AG09309 (cell line): ENCODE measurements around the gene NFKB2.
A peak's percentile ranks its signal among the peaks of the same experiment; 100 is the strongest.

Source experiments
- DNase-seq: peaks from one replicate; pipeline ENCODE4 v3.0.0-alpha.2; 2010; ENCODE audit warnings: low read depth
- H3K4me3 ChIP-seq: 2 replicates; pipeline ENCODE4 v1.5.1; 2011; ENCODE audit warnings: mild to moderate bottlenecking, low read depth, low read length, moderate library complexity; ENCODE audit not compliant: control insufficient read depth
- TF ChIP-seq, protein P1 (sequence below): IDR thresholded peaks from 2 replicates; pipeline ENCODE4 v1.5.1; 2011; ENCODE audit warnings: mild to moderate bottlenecking, low read depth, low read length, inconsistent platforms; ENCODE audit not compliant: insufficient read depth, control insufficient read depth; ENCODE audit errors: missing control alignments

Gene NFKB2

DNA sequence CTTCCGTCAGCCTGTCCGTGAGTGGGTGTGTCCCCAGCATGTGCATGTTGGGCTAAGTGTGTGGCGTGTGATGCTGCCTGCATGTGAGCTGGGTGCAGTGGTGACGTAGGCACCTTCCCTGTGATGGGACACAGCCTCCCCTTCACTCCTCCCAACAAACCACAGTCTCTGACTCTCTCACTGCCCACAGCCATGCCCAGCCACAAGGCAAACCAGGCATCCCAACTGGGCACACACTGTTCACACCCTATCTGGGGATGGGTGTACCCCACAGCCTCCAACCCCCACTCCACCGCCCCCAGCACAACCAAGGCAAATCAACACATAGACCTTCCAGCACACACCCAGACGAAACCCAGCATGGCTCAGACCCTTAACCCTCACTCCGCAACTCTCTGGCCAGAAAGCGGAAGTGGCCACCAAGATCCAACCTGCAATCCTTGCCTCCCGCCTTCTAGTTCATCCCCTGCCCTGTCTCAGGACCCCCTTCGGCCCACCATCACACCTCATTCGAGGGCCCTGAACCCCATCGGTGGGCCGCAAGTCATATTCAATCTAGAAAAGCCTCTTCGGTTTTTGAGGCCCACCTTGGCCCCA, 12.7 kb downstream of the NFKB2 start:
- TF ChIP-seq, protein P1, sequence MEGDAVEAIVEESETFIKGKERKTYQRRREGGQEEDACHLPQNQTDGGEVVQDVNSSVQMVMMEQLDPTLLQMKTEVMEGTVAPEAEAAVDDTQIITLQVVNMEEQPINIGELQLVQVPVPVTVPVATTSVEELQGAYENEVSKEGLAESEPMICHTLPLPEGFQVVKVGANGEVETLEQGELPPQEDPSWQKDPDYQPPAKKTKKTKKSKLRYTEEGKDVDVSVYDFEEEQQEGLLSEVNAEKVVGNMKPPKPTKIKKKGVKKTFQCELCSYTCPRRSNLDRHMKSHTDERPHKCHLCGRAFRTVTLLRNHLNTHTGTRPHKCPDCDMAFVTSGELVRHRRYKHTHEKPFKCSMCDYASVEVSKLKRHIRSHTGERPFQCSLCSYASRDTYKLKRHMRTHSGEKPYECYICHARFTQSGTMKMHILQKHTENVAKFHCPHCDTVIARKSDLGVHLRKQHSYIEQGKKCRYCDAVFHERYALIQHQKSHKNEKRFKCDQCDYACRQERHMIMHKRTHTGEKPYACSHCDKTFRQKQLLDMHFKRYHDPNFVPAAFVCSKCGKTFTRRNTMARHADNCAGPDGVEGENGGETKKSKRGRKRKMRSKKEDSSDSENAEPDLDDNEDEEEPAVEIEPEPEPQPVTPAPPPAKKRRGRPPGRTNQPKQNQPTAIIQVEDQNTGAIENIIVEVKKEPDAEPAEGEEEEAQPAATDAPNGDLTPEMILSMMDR, result no peak
- peak overlapping the region; percentile 33 for H3K4me3 ChIP-seq
- DNase-seq, result no peak

- DNase-seq, result no peak
- peak overlapping the region; percentile 37 for H3K4me3 ChIP-seq
- TF ChIP-seq, protein P1, result no peak
These were observed 13.5 kb downstream of the NFKB2 start for GRCh38 chr10:102408728-102409603.

GRCh38 chr10:102409604-102410428, 14.3 kb downstream of the NFKB2 start:
- peak overlapping the region; percentile 37 for H3K4me3 ChIP-seq
- TF ChIP-seq, protein P1, result no peak
- DNase-seq, result no peak

DNA sequence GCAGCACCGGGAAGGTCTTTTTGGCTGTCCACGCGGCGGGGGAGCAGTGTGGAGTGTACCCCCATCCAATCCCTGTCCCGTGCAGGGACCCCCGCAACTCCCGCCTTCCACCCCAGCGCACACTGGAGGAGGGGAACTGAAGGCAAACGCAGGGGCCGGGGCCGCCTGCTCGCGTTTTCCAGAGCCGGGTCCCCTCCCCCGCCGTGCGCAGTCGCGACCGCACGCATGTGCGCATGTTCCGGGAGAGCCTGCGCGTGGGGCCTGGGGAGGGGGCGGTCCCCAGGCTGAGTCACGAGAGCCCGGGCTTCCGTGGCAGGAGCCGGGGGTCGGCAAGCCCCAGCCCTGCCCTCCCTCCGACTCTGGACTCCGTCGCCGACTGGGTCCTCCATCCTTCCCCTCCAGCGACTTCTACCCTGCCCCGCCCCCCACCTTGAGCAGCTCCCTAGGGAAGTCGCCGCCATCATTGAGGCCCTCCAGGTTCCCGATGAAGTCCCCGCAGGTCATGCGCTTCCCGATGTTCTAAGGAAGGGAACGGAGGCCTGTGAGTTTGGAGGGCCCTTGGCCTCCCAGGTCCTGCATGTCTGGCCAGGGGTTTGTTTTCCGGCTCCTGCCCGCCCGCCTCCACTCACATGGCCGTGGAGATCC, 15.0 kb downstream of the NFKB2 start:
- TF ChIP-seq, protein P1, result no peak
- peak overlapping the region; percentile 28 for H3K4me3 ChIP-seq
- no peak for DNase-seq

- TF ChIP-seq, protein P1, result no peak
These were observed 16.1 kb downstream of the NFKB2 start for GRCh38 chr10:102411341-102412255.

GRCh38 chr10:102412293-102412692, 16.8 kb downstream of the NFKB2 start:
- TF ChIP-seq, protein P1, result no peak
- DNase-seq, result no peak
- no peak overlapping the region for H3K4me3 ChIP-seq

More at GRCh38 chr10:102411341-102412255, 16.1 kb downstream of the NFKB2 start:
- H3K4me3 ChIP-seq, result no peak overlapping the region
- no peak for DNase-seq
